Ishikawa (cell line): ENCODE measurements around the gene RNF213.

ENCODE experiments used
- CREB1 ChIP-seq: IDR thresholded peaks from 2 replicates; pipeline ENCODE4 v1.6.1; 2012; ENCODE audit warnings: low read depth
- EGR1 ChIP-seq: IDR thresholded peaks from 2 replicates; pipeline ENCODE4 v1.6.1; 2012
- EP300 ChIP-seq: IDR thresholded peaks from 2 replicates; pipeline ENCODE4 v1.6.1; 2012; ENCODE audit warnings: borderline replicate concordance
- FOXM1 ChIP-seq: IDR thresholded peaks from 2 replicates; pipeline ENCODE4 v1.6.1; 2012; ENCODE audit warnings: low read depth, borderline replicate concordance
- NFIC ChIP-seq: IDR thresholded peaks from 2 replicates; pipeline ENCODE4 v1.6.1; 2012
- RAD21 ChIP-seq: IDR thresholded peaks from 2 replicates; pipeline ENCODE4 v1.6.1; 2012; ENCODE audit warnings: low read depth
- TAF1 ChIP-seq: IDR thresholded peaks from 2 replicates; pipeline ENCODE4 v1.6.1; 2012; ENCODE audit warnings: low read depth, mild to moderate bottlenecking
- TCF12 ChIP-seq: IDR thresholded peaks from 2 replicates; pipeline ENCODE4 v1.6.1; 2012; ENCODE audit warnings: low read depth
- TEAD4 ChIP-seq: IDR thresholded peaks from 2 replicates; pipeline ENCODE4 v1.6.1; 2012
- USF1 ChIP-seq: IDR thresholded peaks from 2 replicates; pipeline ENCODE4 v1.6.1; 2012
- YY1 ChIP-seq: IDR thresholded peaks from 2 replicates; pipeline ENCODE4 v1.6.1; 2012; ENCODE audit warnings: low read depth
- ZBTB7A ChIP-seq: IDR thresholded peaks from 2 replicates; pipeline ENCODE4 v1.6.1; 2012; ENCODE audit warnings: low read depth
- TF ChIP-seq, protein P1 (sequence below): IDR thresholded peaks from 2 replicates; pipeline ENCODE4 v1.6.1; 2012; ENCODE audit warnings: low read depth, mild to moderate bottlenecking
- TF ChIP-seq, protein P2 (sequence below): IDR thresholded peaks from 2 replicates; pipeline ENCODE4 v1.6.1; 2012

DNA sequence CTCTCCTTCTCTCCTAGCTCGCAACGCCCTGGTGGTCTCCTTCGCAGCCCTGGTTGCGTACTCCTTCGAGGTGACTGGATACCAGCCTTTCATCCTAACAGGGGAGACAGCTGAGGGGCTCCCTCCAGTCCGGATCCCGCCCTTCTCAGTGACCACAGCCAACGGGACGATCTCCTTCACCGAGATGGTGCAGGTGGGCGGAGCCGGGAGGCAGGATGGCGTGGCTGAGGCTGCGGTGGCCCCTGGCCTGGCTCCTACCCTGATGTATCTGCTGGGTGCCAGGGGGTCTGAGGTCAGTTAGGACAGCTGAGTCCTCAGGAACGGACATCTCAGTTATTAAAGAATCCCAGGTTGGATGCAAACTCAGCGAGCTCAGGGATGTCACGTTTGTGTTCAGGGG, 23.7 kb upstream of the RNF213 start:
- TF ChIP-seq FOXM1 (no peak), CREB1 (no peak), EGR1 (no peak), USF1 (no peak), RAD21 (no peak), TEAD4 (no peak), NFIC (no peak), YY1 (no peak), TAF1 (no peak), TCF12 (no peak), EP300 (no peak), ZBTB7A (no peak)
- TF ChIP-seq, protein P1, sequence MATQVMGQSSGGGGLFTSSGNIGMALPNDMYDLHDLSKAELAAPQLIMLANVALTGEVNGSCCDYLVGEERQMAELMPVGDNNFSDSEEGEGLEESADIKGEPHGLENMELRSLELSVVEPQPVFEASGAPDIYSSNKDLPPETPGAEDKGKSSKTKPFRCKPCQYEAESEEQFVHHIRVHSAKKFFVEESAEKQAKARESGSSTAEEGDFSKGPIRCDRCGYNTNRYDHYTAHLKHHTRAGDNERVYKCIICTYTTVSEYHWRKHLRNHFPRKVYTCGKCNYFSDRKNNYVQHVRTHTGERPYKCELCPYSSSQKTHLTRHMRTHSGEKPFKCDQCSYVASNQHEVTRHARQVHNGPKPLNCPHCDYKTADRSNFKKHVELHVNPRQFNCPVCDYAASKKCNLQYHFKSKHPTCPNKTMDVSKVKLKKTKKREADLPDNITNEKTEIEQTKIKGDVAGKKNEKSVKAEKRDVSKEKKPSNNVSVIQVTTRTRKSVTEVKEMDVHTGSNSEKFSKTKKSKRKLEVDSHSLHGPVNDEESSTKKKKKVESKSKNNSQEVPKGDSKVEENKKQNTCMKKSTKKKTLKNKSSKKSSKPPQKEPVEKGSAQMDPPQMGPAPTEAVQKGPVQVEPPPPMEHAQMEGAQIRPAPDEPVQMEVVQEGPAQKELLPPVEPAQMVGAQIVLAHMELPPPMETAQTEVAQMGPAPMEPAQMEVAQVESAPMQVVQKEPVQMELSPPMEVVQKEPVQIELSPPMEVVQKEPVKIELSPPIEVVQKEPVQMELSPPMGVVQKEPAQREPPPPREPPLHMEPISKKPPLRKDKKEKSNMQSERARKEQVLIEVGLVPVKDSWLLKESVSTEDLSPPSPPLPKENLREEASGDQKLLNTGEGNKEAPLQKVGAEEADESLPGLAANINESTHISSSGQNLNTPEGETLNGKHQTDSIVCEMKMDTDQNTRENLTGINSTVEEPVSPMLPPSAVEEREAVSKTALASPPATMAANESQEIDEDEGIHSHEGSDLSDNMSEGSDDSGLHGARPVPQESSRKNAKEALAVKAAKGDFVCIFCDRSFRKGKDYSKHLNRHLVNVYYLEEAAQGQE: no peak
- TF ChIP-seq, protein P2, sequence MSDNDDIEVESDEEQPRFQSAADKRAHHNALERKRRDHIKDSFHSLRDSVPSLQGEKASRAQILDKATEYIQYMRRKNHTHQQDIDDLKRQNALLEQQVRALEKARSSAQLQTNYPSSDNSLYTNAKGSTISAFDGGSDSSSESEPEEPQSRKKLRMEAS: no peak
